GM18907 (cell line): ENCODE measurements around the gene SOWAHC.
"Not testable (repeated sequence)": the region's sequence is repeated elsewhere in the genome, so short reads cannot be mapped to it uniquely, and the experiment has no call there.

Experiments
- ATAC-seq: cut with Tn5 transposase; IDR thresholded peaks from one replicate; pipeline ENCODE4 v1.9.1; 2021; ENCODE audit warnings: mild to moderate bottlenecking, moderate library complexity; ENCODE audit not compliant: unreplicated experiment

Gene SOWAHC

GRCh38 chr2:109613922-109614714, at the start of gene SOWAHC, which contains the start of gene SEPTIN10:
SOWAHC (plus strand) TSS chr2:109614364; CDS start chr2:109614490, 126 bp downstream.
SEPTIN10 (minus strand) TSS chr2:109613966; CDS start chr2:109613827, 139 bp downstream.
- ATAC-seq: peak; percentile 83

DNA sequence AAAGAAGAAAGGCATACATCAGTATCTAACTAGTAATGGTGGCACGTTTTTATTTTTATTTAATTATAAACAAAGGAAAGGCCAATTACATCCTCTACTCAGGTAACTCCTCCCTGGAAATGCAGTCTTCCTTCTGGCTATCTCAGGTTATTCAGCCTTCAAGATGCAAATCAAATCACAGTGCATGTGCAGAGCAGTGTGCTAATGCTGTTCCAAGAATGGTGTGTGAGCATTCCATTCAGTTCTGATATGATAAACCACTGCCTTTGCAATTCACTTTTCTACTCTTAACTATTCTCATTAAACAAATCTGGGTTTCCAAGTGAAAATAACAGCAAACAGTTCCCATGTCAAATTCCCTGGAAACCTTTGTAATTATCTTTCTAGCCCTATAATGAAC, 38.8 kb upstream of the SOWAHC start:
- no peak for ATAC-seq

GRCh38 chr2:109577630-109578029, 36.5 kb upstream of the SOWAHC start:
- ATAC-seq: not testable (repeated sequence)

GRCh38 chr2:109582928-109583895, 31.0 kb upstream of the SOWAHC start:
- no peak for ATAC-seq

DNA sequence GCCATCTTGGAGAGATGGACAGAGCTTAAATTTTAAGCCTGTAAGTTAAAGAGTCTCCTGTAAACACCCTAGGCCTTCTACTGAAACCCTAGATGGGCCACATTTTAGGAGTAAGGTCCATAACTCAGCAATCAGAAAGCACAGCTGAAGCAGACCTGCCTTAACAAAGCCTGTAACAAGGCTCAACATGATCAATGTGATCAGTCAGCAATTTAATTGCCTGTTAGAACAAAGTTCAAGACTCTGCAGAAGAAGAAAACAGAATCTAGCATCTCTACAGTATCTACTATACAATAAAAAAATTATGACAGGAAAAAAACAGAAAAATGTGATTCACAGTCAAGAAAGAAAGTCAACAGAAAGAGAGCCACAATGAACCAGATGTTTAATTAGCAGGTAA, 27.5 kb upstream of the SOWAHC start:
- ATAC-seq: no peak

DNA sequence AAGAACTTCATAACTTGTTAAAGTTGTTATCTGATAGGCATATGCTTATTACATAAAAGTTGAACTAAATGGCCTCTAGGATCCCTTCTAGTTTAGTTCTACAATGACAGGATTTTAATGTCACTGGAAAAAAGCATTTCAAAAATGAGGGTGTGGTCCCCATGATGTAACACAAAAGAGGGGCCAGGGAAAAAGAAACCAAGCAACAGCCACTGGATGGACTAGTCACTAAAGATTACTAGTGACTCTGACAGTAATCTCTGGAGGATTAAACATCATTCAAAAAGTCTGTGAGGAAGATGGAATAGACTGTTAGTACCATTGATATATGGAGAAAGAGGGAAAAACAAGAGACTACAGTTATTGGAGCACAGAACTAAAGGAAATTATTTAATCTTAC, 23.0 kb upstream of the SOWAHC start:
- ATAC-seq: no peak

DNA sequence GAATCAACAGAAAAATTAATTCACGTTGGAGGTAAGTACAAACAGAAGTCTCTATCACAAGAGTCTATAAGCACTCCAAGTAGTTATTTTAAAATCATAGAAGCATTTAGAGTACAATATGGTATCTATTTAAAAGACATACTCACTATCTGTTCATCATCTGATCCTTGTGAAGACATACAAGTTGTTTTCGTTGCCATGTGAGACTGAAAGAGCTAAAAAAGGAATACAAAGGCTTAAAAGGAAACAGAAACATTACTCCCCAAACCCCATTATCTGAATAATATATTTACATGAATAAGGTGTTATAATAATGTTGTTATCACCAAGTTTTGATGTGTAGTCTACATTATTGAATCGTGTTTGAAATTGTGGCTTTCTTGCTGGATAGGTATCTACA, 21.3 kb upstream of the SOWAHC start:
- ATAC-seq: no peak

- no peak for ATAC-seq
Measured at GRCh38 chr2:109594246-109594885, 19.8 kb upstream of the SOWAHC start.

DNA sequence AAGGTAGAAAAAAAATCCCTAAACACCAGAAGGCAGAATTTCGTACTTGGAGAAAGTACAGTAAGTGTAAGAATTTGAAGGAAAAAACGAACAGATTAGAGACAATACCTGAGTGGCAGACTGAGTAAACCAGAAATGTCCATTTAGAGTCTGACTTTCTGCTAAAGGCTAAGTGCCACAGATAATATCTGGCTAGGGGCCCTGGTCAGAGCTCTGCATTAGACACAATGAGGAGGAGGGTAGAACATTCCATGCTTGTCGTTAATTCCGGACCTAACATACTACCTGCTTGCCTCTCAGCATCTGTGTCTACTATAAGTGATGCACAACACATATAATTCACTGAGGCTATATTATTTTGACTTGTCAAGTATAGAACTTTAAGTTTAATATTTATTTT, 18.5 kb upstream of the SOWAHC start:
- ATAC-seq: no peak

DNA sequence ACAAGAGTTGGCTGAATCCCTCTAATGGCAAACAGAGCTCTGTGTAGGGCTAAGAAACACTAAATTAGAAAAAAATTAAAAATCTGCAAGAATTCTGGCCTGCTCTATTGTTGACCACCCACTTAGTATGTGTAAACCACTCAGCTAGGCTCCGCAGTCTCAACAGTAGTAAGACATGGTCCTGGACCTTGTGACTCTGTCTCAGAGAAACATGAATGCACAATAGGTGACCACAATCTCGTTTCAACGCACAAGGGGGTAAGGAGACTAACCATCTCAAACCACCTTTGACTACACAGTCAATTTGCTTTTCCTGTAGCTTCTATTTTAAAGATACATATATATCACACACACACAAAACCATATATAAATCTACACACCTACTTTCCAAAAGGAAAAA, 16.9 kb upstream of the SOWAHC start:
- no peak for ATAC-seq

- no peak for ATAC-seq
Measured at GRCh38 chr2:109601783-109602182, 12.4 kb upstream of the SOWAHC start.

GRCh38 chr2:109602617-109603188, 11.5 kb upstream of the SOWAHC start:
- ATAC-seq: no peak

DNA sequence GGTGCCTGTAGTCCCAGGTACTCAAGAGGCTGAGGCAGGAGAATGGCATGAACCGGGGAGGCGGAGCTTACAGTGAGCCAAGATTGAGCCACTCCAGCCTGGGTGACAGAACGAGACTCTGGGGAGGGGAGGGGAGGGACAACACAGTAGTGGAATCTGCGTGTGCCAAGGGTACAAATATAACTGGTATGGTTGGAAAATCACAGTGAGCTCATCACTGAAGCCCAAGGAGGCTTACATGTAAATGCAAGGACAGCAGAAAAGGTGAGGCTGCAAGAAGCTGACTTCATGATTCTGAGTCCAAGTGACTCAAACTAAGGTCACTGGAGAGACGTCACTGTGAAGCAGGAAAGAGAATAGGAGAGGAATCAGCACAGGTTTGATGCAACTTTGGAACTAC, 9.6 kb upstream of the SOWAHC start:
- ATAC-seq: no peak

DNA sequence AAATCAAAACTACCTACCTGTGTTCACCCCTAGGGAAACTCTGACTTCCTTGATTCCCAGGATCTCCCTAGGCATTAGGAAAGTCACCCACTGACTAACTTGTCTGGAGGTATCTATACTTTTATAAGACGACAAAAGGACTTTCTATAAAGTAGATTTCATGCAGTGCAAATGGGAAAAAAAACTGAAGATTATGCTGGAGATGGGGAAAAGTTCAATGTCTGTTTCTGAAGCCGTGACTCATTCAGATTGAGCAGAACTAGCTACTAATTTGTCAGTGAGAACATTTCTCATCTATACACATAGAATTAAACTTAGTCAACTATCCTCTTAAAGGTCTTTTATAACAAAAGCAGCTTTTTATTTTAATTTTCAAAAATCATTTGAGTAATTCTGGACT, 6.4 kb upstream of the SOWAHC start:
- no peak for ATAC-seq

DNA sequence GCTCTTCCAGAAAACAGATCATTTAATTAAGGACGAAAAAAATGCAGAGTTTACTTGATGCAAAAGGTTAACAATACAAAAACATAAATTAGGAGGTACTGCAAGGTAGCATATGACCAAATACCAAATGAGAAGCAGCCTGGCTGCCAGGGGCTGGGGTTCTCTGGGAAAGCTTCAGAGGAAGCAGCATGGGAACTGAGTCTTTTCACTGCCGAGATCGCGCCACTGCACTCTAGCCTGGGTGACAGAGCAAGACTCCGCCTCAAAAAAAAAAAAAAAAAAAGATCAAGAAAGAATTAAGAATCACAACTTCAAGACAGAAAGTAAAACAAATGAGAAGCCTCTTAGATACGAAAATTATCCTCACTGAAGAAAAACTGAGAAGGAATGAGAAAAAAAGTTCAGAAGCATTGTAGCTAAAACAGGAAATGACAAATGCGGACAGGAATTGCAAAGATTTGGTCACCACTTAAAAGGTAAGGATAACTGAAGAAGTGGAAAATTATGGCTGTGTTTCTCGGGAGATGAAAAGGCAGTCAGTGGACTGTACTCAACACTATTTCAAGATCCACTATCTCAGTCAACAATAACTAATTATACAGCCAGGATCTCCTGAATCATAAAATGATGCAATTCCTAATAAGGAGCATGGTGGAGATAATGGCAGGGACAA, 4.7 kb upstream of the SOWAHC start:
- ATAC-seq: no peak

DNA sequence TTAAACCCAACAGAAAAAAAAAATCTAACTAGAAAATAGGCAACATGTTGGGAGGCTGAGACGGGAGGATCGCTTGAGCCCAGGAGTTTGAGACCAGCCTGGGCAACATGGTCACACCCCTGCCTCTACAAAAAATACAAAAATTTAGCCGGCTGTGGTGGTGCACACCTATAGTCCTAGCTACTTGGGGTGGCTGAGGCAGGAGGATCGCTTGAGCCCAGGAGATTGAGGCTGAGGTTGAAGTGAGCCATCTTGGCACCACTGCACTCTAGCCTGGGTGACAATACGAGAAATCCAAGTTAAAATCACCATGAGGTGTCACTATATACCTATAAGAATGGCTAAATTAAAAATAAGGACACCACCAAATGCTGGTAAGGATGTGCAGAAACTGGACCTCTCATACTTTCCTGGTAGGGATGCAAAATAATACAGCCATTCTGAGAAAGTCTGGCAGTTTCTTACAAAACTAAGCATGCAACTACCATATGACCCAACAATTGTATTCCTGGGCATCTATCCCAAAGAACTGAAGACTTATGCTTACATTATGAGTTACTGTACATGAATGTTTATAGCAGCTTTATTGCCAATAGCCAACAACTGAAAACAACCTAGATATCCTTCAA, 2.6 kb upstream of the SOWAHC start:
- ATAC-seq: no peak

GRCh38 chr2:109613081-109613921, 863 bp upstream of the SOWAHC start:
- peak; percentile 33 for ATAC-seq

DNA sequence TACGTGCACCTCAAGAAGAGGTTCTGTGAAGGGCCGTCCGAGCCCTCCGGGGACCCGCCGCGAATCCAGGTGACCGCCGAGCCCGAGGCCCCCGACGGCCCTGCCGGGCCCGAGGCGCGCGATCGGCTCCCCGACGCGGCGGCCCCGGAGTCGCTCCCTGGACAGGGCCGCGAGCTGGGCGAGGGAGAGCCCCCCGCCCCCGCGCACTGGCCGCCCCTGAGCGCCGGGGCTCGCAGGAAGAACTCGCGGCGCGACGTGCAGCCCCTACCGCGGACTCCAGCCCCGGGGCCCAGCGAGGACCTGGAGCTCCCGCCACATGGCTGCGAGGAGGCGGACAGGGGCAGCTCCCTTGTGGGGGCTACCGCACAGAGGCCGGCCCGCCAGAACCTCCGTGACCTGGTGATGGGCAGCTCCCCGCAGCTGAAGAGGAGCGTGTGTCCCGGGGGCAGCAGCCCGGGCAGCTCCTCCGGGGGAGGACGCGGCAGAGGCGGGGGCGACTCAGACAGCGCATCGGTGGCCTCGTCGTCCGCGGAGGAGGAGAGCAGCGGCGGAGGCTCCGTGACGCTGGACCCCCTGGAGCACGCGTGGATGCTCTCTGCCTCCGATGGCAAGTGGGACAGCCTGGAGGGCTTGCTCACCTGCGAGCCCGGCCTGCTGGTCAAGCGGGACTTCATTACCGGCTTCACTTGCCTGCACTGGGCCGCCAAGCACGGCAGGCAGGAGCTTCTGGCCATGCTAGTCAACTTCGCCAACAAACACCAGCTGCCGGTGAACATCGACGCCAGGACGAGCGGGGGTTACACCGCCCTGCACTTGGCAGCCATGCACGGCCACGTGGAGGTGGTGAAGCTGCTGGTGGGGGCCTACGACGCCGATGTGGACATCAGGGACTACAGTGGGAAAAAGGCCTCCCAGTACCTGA, 812 bp downstream of the SOWAHC start:
- no peak for ATAC-seq
